Gastrocnemius medialis (tissue), 4 donors: Measurements from ENCODE around the gene ECT2L. TPM values are rescaled to one million over a fixed set of nuclear protein-coding genes. Genes with fewer than 3 reads are reported as not detected.
"Not testable (repeated sequence)": the region's sequence is repeated elsewhere in the genome, so short reads cannot be mapped to it uniquely, and the experiment has no call there.

Experiments
- ATAC-seq, 2 donors: fragments of 150-250 bp; one replicate each; pipeline ENCODE4 v1.9.1; 2016
- DNase-seq, 2 donors: peaks; one replicate each; pipeline ENCODE4 v3.0.0-alpha.2; 2019
- H3K27ac ChIP-seq, 4 donors: fragments of 200-600 bp; sonication (generic); 1 replicate in 1 of 4; 2 replicates in 3 of 4; pipeline ENCODE4 v1.5.1; 2016 to 2018; ENCODE audit warnings: mild to moderate bottlenecking in 2 of 4, moderate library complexity in 1 of 4
- H3K27me3 ChIP-seq, 3 donors: fragments of 200-600 bp; sonication (generic) in 2 of 3; 1 replicate in 1 of 3; 2 replicates in 2 of 3; pipeline versions ENCODE4 v1.5.1 to v1.6.0; 2016 to 2019; ENCODE audit warnings: mild to moderate bottlenecking in 1 of 3, moderate library complexity in 1 of 3
- H3K36me3 ChIP-seq, 2 donors: fragments of 200-600 bp; sonication (generic) in 1 of 2; one replicate each; pipeline ENCODE4 v1.5.1; 2017 to 2018
- H3K4me1 ChIP-seq, 2 donors: fragments of 200-600 bp; sonication (generic) in 1 of 2; one replicate each; pipeline ENCODE4 v1.5.1; 2016 to 2017; ENCODE audit warnings: mild to moderate bottlenecking in 2 of 2
- H3K4me3 ChIP-seq, 4 donors: fragments of 200-600 bp; sonication (generic) in 3 of 4; 1 replicate in 1 of 4; 2 replicates in 3 of 4; pipeline ENCODE4 v1.5.1; 2016 to 2019; ENCODE audit warnings: mild to moderate bottlenecking in 2 of 4
- H3K9me3 ChIP-seq, 3 donors: fragments of 200-600 bp; sonication (generic) in 2 of 3; 1 replicate in 1 of 3; 2 replicates in 2 of 3; pipeline ENCODE4 v1.5.1; 2016 to 2019
- CTCF ChIP-seq, 5 experiments: fragments of 450-650 bp in 3 of 5; fragments of 200-600 bp in 2 of 5; sonication (generic) in 2 of 5; IDR thresholded peaks in 4 of 5; conservative IDR thresholded peaks in 1 of 5; 1 replicate in 4 of 5; 2 replicates in 1 of 5; pipeline ENCODE4 v1.5.1; 2016 to 2019; ENCODE audit warnings: antibody characterized with exemption in 5 of 5, mild to moderate bottlenecking in 3 of 5, moderate library complexity in 3 of 5
- POLR2A ChIP-seq, 2 donors: fragments of 450-650 bp; IDR thresholded peaks; one replicate each; pipeline ENCODE4 v1.6.1; 2017; ENCODE audit warnings: antibody characterized with exemption in 2 of 2, mild to moderate bottlenecking in 2 of 2, moderate library complexity in 2 of 2
- in situ Hi-C, 4 donors: fragments of 200-750 bp; cut with MboI; loops; one replicate each; pipeline versions ENCODE4 v1.15.0 to v1.8.0; 2017; ENCODE audit warnings: low sequenced_read_pairs in 4 of 4
- intact Hi-C: fragments of 100-400 bp; cut with DNase I; formaldehyde crosslinking; loops from one replicate; pipeline ENCODE4 v1.15.1; 2023; ENCODE audit warnings: low total_unique reads
- total RNA-seq, 4 donors: library from RNA; depleted of rRNA; stranded (reverse); fragments of >200 nt; gene quantifications; one replicate each; pipeline versions ENCODE4 v1.1.0 to v1.2.3, GENCODE V29; 2016

ECT2L gene
- total RNA-seq, 4 donors from 2014 or later, result not detected

GRCh38 chr6:138931660-138932059 is 135.8 kb downstream of the ECT2L start:
- ATAC-seq, result no peak
- Histone ChIP-seq H3K4me1 (no peaks in the 10 kb centered on the region), H3K27me3 (no peaks in the 10 kb centered on the region), H3K4me3 (no peak overlapping the region), H3K36me3 (peaks cover 0 to 26% of the 10 kb centered on the region in 2 donors), H3K27ac (no peak overlapping the region), H3K9me3 (no peaks in the 10 kb centered on the region)
- TF ChIP-seq POLR2A (IDR thresholded peaks at IDR 0.05) (no peak), CTCF (IDR thresholded peaks at IDR 0.05 in 4 of 5, conservative IDR thresholded peaks at IDR 0.05 in 1 of 5) (no peak)
- in situ Hi-C loops, result no loop called here
- no peak for DNase-seq
- intact Hi-C loops, result no loop called here

DNA sequence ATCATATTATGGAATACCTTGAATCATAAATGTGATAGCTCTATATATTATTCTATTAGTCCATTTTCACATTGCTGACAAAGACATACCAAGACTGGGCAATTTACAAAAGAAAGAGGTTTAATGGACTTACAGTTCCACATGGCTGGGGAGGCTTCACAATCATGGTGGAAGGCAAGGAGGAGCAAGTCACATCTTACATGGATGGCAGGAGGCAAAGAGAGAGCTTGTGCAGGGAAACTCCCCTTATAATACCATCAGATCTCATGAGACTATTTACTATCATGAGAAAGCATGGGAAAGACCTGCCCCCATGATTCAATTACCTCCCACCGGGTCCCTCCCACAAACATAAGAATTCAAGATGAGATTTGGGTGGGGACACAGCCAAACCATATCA is 141.0 kb downstream of the ECT2L start:
- DNase-seq, intact Hi-C loops, H3K9me3 ChIP-seq, ATAC-seq, H3K27me3 ChIP-seq, in situ Hi-C loops, H3K4me3 ChIP-seq, H3K4me1 ChIP-seq, H3K27ac ChIP-seq: not testable (repeated sequence)
- H3K36me3 ChIP-seq, result peaks cover 0 to 31% of the 10 kb centered on the region in 2 donors

DNA sequence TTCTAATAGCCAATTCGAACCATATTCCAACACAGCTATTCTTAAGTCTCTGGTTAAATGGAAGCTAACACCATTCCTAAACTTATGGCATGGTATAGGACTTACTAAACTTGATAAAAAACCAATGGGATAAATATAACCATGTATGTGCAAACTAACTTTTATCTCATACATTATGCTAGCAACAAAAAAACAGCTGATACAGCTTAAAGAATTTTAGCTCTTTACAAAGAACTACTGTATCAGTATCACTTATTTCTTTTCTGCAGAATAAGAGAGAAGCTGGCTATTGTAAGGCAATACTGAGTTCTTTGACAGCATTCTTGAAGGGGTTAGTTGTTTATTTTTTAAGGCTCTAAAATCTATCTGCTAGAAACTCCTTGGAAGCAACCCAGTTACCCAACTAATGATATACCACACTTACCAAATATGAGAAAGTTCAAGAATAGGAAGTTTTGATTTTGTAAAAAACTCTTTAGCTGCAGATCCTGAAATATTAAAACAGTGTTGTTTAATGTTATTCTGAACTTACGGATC is 147.3 kb downstream of the ECT2L start:
- Histone ChIP-seq H3K27ac (no peak overlapping the region), H3K9me3 (no peaks in the 10 kb centered on the region), H3K36me3 (peaks cover 0 to 38% of the 10 kb centered on the region in 2 donors), H3K4me1 (no peaks in the 10 kb centered on the region), H3K27me3 (no peaks in the 10 kb centered on the region), H3K4me3 (no peak overlapping the region)
- in situ Hi-C loops, result no loop called here
- no peak for ATAC-seq
- no peak for TF ChIP-seq POLR2A (IDR thresholded peaks at IDR 0.05)
- TF ChIP-seq CTCF (IDR thresholded peaks at IDR 0.05 in 4 of 5, conservative IDR thresholded peaks at IDR 0.05 in 1 of 5), result no peak
- DNase-seq, result no peak
- intact Hi-C loops, result no loop called here

DNA sequence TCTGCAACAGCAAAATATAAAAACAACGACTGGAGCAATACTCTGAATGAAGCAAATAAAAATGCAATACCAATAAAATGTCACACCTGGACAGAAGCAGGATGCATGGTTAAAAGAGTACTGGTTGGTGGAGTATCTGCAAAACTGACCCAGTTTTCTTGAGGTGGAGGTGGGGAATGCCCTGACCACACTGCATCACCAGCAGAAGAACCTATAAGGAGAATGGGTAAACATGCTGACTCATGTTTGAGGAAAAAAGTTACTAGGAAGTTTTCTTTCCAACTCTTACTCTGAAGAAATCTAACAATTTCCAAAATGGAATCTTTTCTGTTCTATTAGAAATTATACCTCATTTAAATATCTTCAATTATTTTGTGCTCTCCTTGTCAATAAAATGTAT is 148.5 kb downstream of the ECT2L start:
- DNase-seq (no peak), ATAC-seq (no peak)
- Histone ChIP-seq H3K4me3 (no peak overlapping the region), H3K36me3 (peaks cover 0 to 33% of the 10 kb centered on the region in 2 donors), H3K27me3 (no peaks in the 10 kb centered on the region), H3K4me1 (no peaks in the 10 kb centered on the region), H3K27ac (no peak overlapping the region), H3K9me3 (no peaks in the 10 kb centered on the region)
- intact Hi-C loops, result no loop called here
- TF ChIP-seq CTCF (IDR thresholded peaks at IDR 0.05 in 4 of 5, conservative IDR thresholded peaks at IDR 0.05 in 1 of 5) (no peak), POLR2A (IDR thresholded peaks at IDR 0.05) (no peak)
- in situ Hi-C loops, result no loop called here

- H3K9me3 ChIP-seq, result no peaks in the 10 kb centered on the region
- DNase-seq (no peak), ATAC-seq (no peak)
- H3K4me1 ChIP-seq, result no peaks in the 10 kb centered on the region
- H3K36me3 ChIP-seq, result peaks cover 0 to 27% of the 10 kb centered on the region in 2 donors
- no peak overlapping the region for H3K27ac ChIP-seq
- in situ Hi-C loops, result no loop called here
- no peaks in the 10 kb centered on the region for H3K27me3 ChIP-seq
- intact Hi-C loops, result no loop called here
- H3K4me3 ChIP-seq, result no peak overlapping the region
- TF ChIP-seq CTCF (IDR thresholded peaks at IDR 0.05 in 4 of 5, conservative IDR thresholded peaks at IDR 0.05 in 1 of 5) (no peak), POLR2A (IDR thresholded peaks at IDR 0.05) (no peak)
Measured at GRCh38 chr6:138945354-138945753, 149.5 kb downstream of the ECT2L start.
